CD4-positive, CD25-positive, alpha-beta regulatory T cell (primary cell): ENCODE data around the gene KRTAP10-6. TPM values are rescaled to one million over a fixed set of nuclear protein-coding genes. Genes with fewer than 3 reads are reported as not detected.
A peak's percentile ranks its signal among the peaks of the same experiment; 100 is the strongest.

Experiments
- ATAC-seq, 2 donors: fragments of 150-1000 bp; cut with Tn5 transposase; one replicate each; pipeline ENCODE4 v1.10.0; 2021; ENCODE audit warnings: low read depth in 2 of 2, moderate number of reproducible peaks in 2 of 2, moderate library complexity in 1 of 2
- DNase-seq, 3 donors: peaks; one replicate each; pipeline versions ENCODE4 v3.0.0 to v3.0.0-alpha.2; 2012 to 2022; ENCODE audit warnings: mixed read lengths in 1 of 3
- H3K27ac ChIP-seq: one replicate; pipeline ENCODE4 v1.7.0; 2013; ENCODE audit warnings: mild to moderate bottlenecking, low read length; ENCODE audit not compliant: insufficient read depth, poor library complexity, severe bottlenecking
- H3K27me3 ChIP-seq: one replicate; pipeline ENCODE4 v1.7.0; 2013; ENCODE audit warnings: low read length; ENCODE audit not compliant: control insufficient read depth, insufficient read depth
- H3K36me3 ChIP-seq: one replicate; pipeline ENCODE4 v1.7.0; 2013; ENCODE audit warnings: mild to moderate bottlenecking, low read length, moderate library complexity; ENCODE audit not compliant: control insufficient read depth, insufficient read depth
- H3K4me1 ChIP-seq: 2 replicates; pipeline ENCODE4 v1.7.0; 2013; ENCODE audit warnings: mild to moderate bottlenecking, low read length; ENCODE audit not compliant: insufficient read depth, control insufficient read depth, poor library complexity, severe bottlenecking
- H3K4me3 ChIP-seq: one replicate; pipeline ENCODE4 v1.7.0; 2013; ENCODE audit warnings: low read depth, mild to moderate bottlenecking, low read length, moderate library complexity
- H3K9me3 ChIP-seq, 2 experiments: 1 replicate in 1 of 2; 2 replicates in 1 of 2; pipeline ENCODE4 v1.7.0; 2013; ENCODE audit warnings: low read length in 2 of 2, mild to moderate bottlenecking in 1 of 2, moderate library complexity in 1 of 2; ENCODE audit not compliant: control insufficient read depth in 2 of 2
- H3K27ac Mint-ChIP-seq, 3 donors: one replicate each; pipeline ENCODE4 v1.8.0; 2020 to 2022; ENCODE audit warnings: mild to moderate bottlenecking in 3 of 3, mixed read lengths in 3 of 3, moderate library complexity in 2 of 3
- H3K27me3 Mint-ChIP-seq: one replicate; pipeline ENCODE4 v1.8.0; 2022; ENCODE audit warnings: mild to moderate bottlenecking, mixed read lengths
- H3K36me3 Mint-ChIP-seq: one replicate; pipeline ENCODE4 v1.8.0; 2020; ENCODE audit warnings: mixed read lengths
- H3K4me1 Mint-ChIP-seq, 4 donors: one replicate each; pipeline ENCODE4 v1.8.0; 2020 to 2022; ENCODE audit warnings: mixed read lengths in 4 of 4, mild to moderate bottlenecking in 1 of 4
- H3K4me3 Mint-ChIP-seq, 4 donors: one replicate each; pipeline ENCODE4 v1.8.0; 2020 to 2022; ENCODE audit warnings: mild to moderate bottlenecking in 4 of 4, mixed read lengths in 4 of 4, moderate library complexity in 3 of 4
- H3K9me3 Mint-ChIP-seq, 7 donors: one replicate each; pipeline ENCODE4 v1.8.0; 2020 to 2022; ENCODE audit warnings: mixed read lengths in 7 of 7, mild to moderate bottlenecking in 3 of 7, moderate library complexity in 2 of 7
- polyA plus RNA-seq, 4 donors: library from polyadenylated mRNA; unstranded; fragments of 300-500 nt; fragmentation: Illumina TruSeq; gene quantifications; one replicate each; pipeline ENCODE4 v1.2.3, GENCODE V29; 2021
- total RNA-seq: library from RNA; stranded (reverse); gene quantifications from one replicate; pipeline ENCODE4 v1.2.3, GENCODE V29; 2022

Gene KRTAP10-6
- total and polyA plus RNA-seq, 5 donors from 2014 or later: not detected

DNA sequence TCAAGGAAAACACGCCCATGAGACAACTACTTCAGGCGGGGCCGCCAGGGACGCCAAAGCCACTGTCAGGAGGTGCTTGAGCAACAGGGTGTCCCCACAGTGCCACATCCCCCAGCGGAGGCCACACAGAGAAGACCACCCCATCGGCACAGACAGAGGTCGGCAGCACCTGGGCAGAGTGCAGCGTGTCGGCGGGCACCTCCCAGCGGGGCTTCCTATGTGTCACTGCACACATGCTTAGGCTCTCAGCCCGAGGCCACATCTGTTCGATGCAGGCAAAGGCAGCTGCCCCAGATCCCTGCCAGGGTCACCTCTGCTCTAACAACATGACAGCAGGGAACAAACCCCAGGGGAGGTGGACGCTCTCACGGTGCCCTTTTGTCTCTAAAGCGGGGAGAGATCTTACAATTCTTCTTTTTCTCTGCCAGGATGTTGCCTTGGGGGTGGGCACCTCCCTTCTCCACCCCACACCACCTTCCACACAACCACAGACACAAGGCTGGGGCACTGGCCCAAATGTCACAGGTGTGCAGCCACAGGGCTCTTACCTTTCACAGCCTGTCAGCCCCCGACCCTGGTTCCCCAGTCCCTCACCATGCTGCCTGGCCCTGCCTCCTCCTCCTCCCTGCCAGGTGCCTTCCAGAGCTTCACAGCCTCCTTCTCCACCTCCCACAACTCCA is 23.7 kb upstream of the KRTAP10-6 start:
- Mint-ChIP-seq H3K36me3 (peaks cover 4% of the 10 kb centered on the region), H3K4me3 (no peak overlapping the region), H3K4me1 (peaks cover 17 to 56% (median 21%) of the 10 kb centered on the region in 4 donors), H3K27ac (peak overlapping the region in 2 of 3 donors; percentile 68 to 71), H3K27me3 (no peaks in the 10 kb centered on the region), H3K9me3 (peaks cover 5 to 26% (median 16%) of the 10 kb centered on the region in 7 donors)
- no peak for ATAC-seq
- H3K4me3 ChIP-seq: no peak overlapping the region
- H3K36me3 ChIP-seq: no peaks in the 10 kb centered on the region
- no peak for DNase-seq
- no peaks in the 10 kb centered on the region for H3K27me3 ChIP-seq
- peaks cover 24% of the 10 kb centered on the region for H3K4me1 ChIP-seq
- peaks cover 11 to 15% of the 10 kb centered on the region in 2 experiments for H3K9me3 ChIP-seq
- no peak overlapping the region for H3K27ac ChIP-seq

DNA sequence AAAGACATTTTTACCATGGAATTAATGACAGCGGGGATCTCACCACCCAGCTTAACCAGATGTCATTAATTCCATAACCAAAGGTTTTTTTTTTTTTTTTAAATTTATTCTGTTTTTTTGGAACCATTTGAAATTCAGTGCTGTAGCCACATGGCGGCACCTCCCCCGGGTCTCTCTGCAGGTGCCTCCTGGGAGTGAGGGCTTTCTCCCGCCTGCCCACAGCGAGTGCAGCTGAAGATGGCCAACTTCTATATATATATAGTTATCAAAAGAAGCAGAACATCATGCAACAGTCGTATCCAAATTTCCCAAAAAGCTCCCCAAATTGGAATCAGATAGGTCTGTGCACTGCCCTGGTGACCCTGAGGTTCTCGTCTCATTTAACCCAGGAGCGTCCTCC is 23.2 kb upstream of the KRTAP10-6 start:
- peaks cover 4% of the 10 kb centered on the region for H3K36me3 Mint-ChIP-seq
- H3K27me3 Mint-ChIP-seq: no peaks in the 10 kb centered on the region
- no peaks in the 10 kb centered on the region for H3K27me3 ChIP-seq
- no peak overlapping the region for H3K27ac Mint-ChIP-seq
- peaks cover 9 to 20% of the 10 kb centered on the region in 2 experiments for H3K9me3 ChIP-seq
- H3K4me3 Mint-ChIP-seq: no peak overlapping the region
- peaks cover 24% of the 10 kb centered on the region for H3K4me1 ChIP-seq
- no peak overlapping the region for H3K4me3 ChIP-seq
- H3K36me3 ChIP-seq: no peaks in the 10 kb centered on the region
- H3K4me1 Mint-ChIP-seq: peaks cover 17 to 53% (median 21%) of the 10 kb centered on the region in 4 donors
- no peak for ATAC-seq
- no peak for DNase-seq
- no peak overlapping the region for H3K27ac ChIP-seq
- peaks cover 3 to 26% (median 14%) of the 10 kb centered on the region in 7 donors for H3K9me3 Mint-ChIP-seq

DNA sequence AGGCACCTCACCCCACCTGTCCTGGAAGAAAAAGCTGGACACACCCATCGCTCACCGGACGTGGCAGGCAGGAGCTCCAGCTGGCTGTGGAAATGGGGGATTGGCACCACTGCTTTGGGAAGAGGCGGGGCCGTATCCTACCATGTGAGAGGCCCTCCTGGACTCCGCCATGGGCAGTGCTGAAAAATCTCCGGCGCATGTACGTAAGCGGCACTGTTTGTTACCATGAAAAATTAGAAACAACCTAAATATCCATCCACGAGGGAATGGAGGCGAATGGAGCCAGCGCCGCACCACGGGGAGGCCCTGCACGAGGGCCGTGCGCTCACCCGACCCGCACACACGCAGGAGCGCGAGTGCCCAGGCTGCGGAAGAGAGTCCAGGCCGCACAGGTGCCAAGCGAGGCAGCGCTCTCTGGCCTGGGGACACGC is 22.7 kb upstream of the KRTAP10-6 start:
- H3K36me3 ChIP-seq: no peaks in the 10 kb centered on the region
- Mint-ChIP-seq H3K27me3 (no peaks in the 10 kb centered on the region), H3K27ac (no peak overlapping the region), H3K4me3 (peak overlapping the region in 1 of 4 donors; percentile 48), H3K9me3 (peaks cover 1 to 28% (median 12%) of the 10 kb centered on the region in 7 donors), H3K36me3 (peaks cover 5% of the 10 kb centered on the region), H3K4me1 (peaks cover 14 to 50% (median 19%) of the 10 kb centered on the region in 4 donors)
- no peak for ATAC-seq
- peaks cover 5 to 21% of the 10 kb centered on the region in 2 experiments for H3K9me3 ChIP-seq
- no peak overlapping the region for H3K27ac ChIP-seq
- DNase-seq: no peak
- peaks cover 24% of the 10 kb centered on the region for H3K4me1 ChIP-seq
- no peak overlapping the region for H3K4me3 ChIP-seq
- no peaks in the 10 kb centered on the region for H3K27me3 ChIP-seq

DNA sequence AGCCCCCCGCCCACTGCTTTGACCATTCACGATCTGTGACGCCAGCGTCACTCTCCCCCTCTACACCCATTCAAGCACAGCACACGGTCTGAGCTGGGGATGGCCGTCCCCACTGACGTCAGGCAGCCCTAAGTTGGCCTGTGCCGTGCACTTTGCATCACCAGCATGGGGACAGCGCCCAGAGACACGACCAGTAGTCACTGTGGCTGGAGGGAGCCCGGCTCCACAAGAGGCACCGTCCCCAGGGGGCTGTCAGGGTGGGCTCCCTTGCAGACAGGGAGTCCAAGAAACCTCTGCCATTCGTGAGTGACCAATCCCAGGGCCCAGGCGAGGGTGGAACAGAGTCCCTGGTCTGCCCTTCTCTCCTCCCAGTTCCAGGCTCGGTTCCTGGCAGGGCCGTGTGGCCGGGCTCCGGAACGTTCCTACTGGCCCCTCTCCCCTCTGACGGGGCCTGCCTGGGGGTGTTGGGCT is 21.9 kb upstream of the KRTAP10-6 start:
- peaks cover 4% of the 10 kb centered on the region for H3K36me3 Mint-ChIP-seq
- Histone ChIP-seq H3K27ac (no peak overlapping the region), H3K9me3 (peaks cover 11 to 25% of the 10 kb centered on the region in 2 experiments), H3K4me3 (no peak overlapping the region), H3K36me3 (no peaks in the 10 kb centered on the region), H3K27me3 (peaks cover 2% of the 10 kb centered on the region), H3K4me1 (peaks cover 19% of the 10 kb centered on the region)
- no peaks in the 10 kb centered on the region for H3K27me3 Mint-ChIP-seq
- H3K4me3 Mint-ChIP-seq: no peak overlapping the region
- DNase-seq (no peak), ATAC-seq (no peak)
- no peak overlapping the region for H3K27ac Mint-ChIP-seq
- H3K9me3 Mint-ChIP-seq: peaks cover 1 to 29% (median 9%) of the 10 kb centered on the region in 7 donors
- H3K4me1 Mint-ChIP-seq: peaks cover 6 to 42% (median 12%) of the 10 kb centered on the region in 4 donors

DNA sequence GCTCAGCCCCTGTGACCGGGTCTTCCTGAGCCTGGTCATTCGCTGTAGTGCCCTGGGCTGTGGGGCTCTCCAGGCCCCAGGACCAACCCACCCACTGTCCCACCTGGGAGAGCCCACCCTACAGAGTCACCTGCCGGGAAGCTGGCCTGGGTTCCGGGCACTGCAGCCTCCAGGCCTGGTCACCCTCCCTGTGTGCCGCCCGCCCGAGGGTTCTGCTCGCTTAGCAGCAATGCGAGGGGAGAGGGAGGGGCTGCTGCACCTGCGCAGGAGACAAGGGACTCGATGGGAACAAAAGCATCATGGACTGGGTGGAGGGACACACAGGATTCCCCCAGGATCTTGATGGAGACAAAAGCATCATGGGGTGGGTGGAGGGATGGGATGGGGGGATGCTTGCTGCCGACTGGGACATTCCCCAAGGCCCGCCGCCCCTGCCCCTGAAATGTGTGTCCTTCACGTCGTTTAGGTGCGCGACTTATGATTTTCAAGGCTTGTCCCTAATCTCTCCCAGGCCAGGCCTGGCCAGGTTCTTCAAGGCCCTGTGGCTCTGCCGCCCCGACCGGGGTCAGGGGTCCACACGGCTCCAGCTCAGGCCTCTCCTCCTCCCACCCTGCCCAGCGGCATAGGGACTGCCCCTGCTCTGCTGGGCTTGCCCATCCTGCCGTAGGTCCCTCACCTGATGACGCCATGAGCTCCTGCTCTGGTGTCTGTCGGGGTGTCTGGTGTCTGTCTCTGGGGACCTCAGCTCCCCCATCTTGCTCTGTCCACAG is 21.3 kb upstream of the KRTAP10-6 start:
- Histone ChIP-seq H3K27ac (no peak overlapping the region), H3K27me3 (peaks cover 4% of the 10 kb centered on the region), H3K36me3 (no peaks in the 10 kb centered on the region), H3K9me3 (peaks cover 14 to 29% of the 10 kb centered on the region in 2 experiments), H3K4me1 (peaks cover 13% of the 10 kb centered on the region), H3K4me3 (no peak overlapping the region)
- no peak for DNase-seq
- H3K36me3 Mint-ChIP-seq: peaks cover 4% of the 10 kb centered on the region
- no peaks in the 10 kb centered on the region for H3K27me3 Mint-ChIP-seq
- no peak for ATAC-seq
- H3K4me3 Mint-ChIP-seq: no peak overlapping the region
- H3K9me3 Mint-ChIP-seq: peaks cover 0 to 27% (median 8%) of the 10 kb centered on the region in 7 donors
- peaks cover 0 to 36% (median 5%) of the 10 kb centered on the region in 4 donors for H3K4me1 Mint-ChIP-seq
- H3K27ac Mint-ChIP-seq: no peak overlapping the region

DNA sequence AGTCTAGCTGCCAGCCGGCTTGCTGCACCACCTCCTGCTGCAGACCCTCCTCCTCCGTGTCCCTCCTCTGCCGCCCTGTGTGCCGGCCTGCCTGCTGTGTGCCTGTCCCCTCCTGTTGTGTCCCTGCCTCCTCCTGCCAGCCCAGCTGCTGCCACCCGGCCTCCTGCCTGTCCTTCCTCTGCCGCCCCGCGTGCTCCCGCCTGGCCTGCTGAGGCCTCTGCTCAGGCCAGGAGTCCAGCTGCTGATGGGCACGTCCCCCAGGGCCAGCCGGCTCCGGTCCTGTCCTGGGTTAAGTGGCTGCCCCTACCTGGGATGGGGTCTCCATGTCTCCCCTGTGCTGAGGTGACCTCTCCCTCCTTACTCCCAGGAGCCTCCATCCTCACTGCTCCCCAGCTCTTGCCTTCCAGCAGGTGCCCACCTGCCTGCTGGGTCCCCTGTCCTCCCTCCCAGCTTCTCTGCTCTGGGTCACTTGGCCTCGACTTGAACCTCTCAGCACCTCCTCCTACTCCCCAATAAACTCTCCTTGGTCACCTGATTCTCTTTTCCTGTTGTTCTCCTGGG is 20.4 kb upstream of the KRTAP10-6 start:
- ATAC-seq: no peak
- Histone ChIP-seq H3K9me3 (peaks cover 14 to 29% of the 10 kb centered on the region in 2 experiments), H3K36me3 (no peaks in the 10 kb centered on the region), H3K27ac (no peak overlapping the region), H3K4me3 (no peak overlapping the region), H3K4me1 (peaks cover 5% of the 10 kb centered on the region), H3K27me3 (peaks cover 4% of the 10 kb centered on the region)
- H3K36me3 Mint-ChIP-seq: peaks cover 4% of the 10 kb centered on the region
- peaks cover 0 to 28% (median 0%) of the 10 kb centered on the region in 4 donors for H3K4me1 Mint-ChIP-seq
- H3K27ac Mint-ChIP-seq: no peak overlapping the region
- H3K9me3 Mint-ChIP-seq: peaks cover 0 to 27% (median 8%) of the 10 kb centered on the region in 7 donors
- H3K4me3 Mint-ChIP-seq: no peak overlapping the region
- no peak for DNase-seq
- no peaks in the 10 kb centered on the region for H3K27me3 Mint-ChIP-seq

DNA sequence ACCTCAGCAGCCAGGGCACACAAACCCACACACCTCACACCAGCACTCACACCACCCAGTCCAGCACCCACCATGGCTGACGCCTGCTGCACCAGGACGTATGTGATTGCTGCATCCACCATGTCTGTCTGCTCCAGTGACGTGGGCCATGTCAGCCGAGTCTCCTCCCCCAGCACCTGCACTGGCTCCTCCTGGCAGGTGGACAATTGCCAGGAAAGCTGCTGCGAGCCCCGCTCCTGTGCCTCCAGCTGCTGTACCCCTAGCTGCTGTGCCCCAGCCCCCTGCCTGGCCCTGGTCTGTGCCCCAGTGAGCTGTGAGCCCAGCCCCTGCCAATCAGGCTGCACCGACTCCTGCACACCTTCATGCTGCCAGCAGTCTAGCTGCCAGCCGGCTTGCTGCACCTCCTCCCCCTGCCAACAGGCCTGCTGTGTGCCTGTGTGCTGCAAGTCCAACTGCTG is 19.8 kb upstream of the KRTAP10-6 start, which contains the start of gene KRTAP10-8:
KRTAP10-8 (plus strand) TSS at position 51 of the 458 bp plus-strand sequence; CDS start at position 73, 22 bp downstream.
- ATAC-seq (no peak), DNase-seq (no peak)
- Mint-ChIP-seq H3K4me3 (no peak within 1 kb of the TSS), H3K36me3 (peaks cover 4% of the 10 kb centered on the region), H3K27me3 (no peaks in the 10 kb centered on the region), H3K9me3 (peaks cover 0 to 27% (median 8%) of the 10 kb centered on the region in 7 donors), H3K4me1 (peaks cover 0 to 21% (median 0%) of the 10 kb centered on the region in 4 donors), H3K27ac (no peak within 1 kb of the TSS)
- H3K27me3 ChIP-seq: peaks cover 7% of the 10 kb centered on the region
- H3K9me3 ChIP-seq: peaks cover 14 to 29% of the 10 kb centered on the region in 2 experiments
- H3K4me1 ChIP-seq: peaks cover 3% of the 10 kb centered on the region
- no peak within 1 kb of the TSS for H3K4me3 ChIP-seq
- no peaks in the 10 kb centered on the region for H3K36me3 ChIP-seq
- H3K27ac ChIP-seq: no peak within 1 kb of the TSS
